ENCODE measurements around the gene MYLK2. TPM values are rescaled to one million over a fixed set of nuclear protein-coding genes. Genes with fewer than 3 reads are reported as not detected.

The MYLK2 gene
- total RNA-seq, 3 donors from 2014 or later (not counting 1 experiment from before 2014, with no cell fraction given), result 0.12 TPM; not detected in 2

DNA sequence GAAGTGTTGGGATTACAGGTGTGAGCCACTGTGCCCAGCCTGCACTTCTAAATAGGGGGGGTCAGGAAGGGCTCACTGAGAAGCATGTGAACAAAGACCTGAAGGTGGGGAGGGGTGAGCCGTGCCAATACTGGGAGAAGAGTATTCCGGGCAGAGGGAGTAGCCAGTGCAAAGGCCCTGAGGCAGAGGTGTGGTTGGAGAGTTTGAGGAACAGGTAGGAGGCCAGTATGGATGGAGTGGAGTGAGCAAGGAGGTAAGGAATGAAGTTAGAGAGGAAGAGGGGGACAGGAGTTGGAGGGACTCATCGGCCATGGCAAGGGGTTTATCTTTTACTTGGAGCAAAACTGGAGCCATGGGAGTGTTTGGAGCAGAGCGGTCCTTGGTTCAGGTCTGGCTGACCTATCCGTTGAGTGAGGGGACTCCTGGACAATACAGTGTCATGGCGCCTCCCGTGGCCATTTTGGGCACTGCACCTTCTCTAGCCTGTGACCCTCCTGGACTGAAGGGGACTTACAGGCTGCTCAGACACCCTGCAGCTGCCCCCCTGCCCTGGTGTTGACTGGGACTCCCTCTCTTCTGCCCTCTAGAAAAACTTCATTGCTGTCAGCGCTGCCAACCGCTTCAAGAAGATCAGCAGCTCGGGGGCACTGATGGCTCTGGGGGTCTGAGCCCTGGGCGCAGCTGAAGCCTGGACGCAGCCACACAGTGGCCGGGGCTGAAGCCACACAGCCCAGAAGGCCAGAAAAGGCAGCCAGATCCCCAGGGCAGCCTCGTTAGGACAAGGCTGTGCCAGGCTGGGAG lies 14.2 kb downstream of the MYLK2 start:
- H3K36me3 Mint-ChIP-seq, result no peaks in the 10 kb centered on the region

DNA sequence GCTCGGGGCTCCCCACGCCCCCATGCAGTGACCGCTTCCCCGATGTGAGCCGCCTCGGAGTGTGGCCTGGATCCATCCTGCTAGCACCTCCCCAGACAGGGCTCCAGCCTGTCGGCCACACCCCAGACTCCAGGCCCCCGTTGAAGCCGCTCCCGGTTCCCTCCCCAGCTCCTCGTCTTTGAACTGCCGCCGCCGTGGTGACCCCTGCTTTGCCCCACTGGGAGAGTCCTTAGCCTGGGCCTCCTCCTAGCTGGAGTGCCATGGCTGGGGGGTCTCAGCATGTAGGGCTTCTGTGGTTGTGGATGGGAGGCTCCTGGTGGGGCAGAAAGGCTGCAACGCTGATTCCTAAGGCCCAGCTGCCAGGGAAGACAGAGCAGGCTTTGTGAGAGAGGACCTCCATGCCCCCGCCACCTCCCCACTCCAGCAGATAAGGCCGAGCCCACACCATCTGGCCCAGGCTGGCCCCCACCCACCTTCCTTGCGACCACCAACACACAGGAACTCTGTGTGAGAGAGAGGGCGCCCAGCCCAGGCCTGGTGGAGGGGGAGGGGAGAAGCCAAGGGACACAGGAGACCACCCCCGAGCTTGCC lies 14.9 kb downstream of the MYLK2 start:
- TF ChIP-seq, protein P1, sequence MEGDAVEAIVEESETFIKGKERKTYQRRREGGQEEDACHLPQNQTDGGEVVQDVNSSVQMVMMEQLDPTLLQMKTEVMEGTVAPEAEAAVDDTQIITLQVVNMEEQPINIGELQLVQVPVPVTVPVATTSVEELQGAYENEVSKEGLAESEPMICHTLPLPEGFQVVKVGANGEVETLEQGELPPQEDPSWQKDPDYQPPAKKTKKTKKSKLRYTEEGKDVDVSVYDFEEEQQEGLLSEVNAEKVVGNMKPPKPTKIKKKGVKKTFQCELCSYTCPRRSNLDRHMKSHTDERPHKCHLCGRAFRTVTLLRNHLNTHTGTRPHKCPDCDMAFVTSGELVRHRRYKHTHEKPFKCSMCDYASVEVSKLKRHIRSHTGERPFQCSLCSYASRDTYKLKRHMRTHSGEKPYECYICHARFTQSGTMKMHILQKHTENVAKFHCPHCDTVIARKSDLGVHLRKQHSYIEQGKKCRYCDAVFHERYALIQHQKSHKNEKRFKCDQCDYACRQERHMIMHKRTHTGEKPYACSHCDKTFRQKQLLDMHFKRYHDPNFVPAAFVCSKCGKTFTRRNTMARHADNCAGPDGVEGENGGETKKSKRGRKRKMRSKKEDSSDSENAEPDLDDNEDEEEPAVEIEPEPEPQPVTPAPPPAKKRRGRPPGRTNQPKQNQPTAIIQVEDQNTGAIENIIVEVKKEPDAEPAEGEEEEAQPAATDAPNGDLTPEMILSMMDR (IDR thresholded peaks at IDR 0.05), result no peak
- no peak overlapping the region for H3K4me3 Mint-ChIP-seq
- no peak for DNase-seq
- peaks cover 0 to 5% of the 10 kb centered on the region in 2 donors for H3K27me3 Mint-ChIP-seq (ENCODE audit: low read depth in 2 of 2)
- no peak for ATAC-seq
- WGBS (ENCODE audit: insufficient coverage), result 88% methylated on average over 19 of the region's 20 CpGs
- no peaks in the 10 kb centered on the region for H3K9me3 Mint-ChIP-seq
- H3K27me3 ChIP-seq (ENCODE audit: control insufficient read depth, insufficient read depth, low read length), result peaks cover 7% of the 10 kb centered on the region
- peaks cover 23 to 28% of the 10 kb centered on the region in 2 donors for H3K4me1 Mint-ChIP-seq
- no peak overlapping the region for H3K4me3 ChIP-seq (ENCODE audit: low read length)
- intact Hi-C loops (cut with micrococcal nuclease), result no loop called here
- H3K9me3 ChIP-seq (ENCODE audit: control insufficient read depth, insufficient read depth, low read length), result no peaks in the 10 kb centered on the region
- peaks cover 49% of the 10 kb centered on the region for H3K4me1 ChIP-seq (ENCODE audit: control insufficient read depth, insufficient read depth, low read length)
- H3K27ac Mint-ChIP-seq, result no peak overlapping the region
- no peaks in the 10 kb centered on the region for H3K36me3 ChIP-seq (ENCODE audit: control insufficient read depth, insufficient read depth, low read length)
- H3K36me3 Mint-ChIP-seq, result no peaks in the 10 kb centered on the region
- no peak overlapping the region for H3K27ac ChIP-seq (ENCODE audit: low read length)

More for the DNA sequence above, 14.2 kb downstream of the MYLK2 start:
- intact Hi-C loops (cut with micrococcal nuclease), result no loop called here
- Histone ChIP-seq H3K9me3 (ENCODE audit: control insufficient read depth, insufficient read depth, low read length) (no peaks in the 10 kb centered on the region), H3K27me3 (ENCODE audit: control insufficient read depth, insufficient read depth, low read length) (peaks cover 6% of the 10 kb centered on the region), H3K4me1 (ENCODE audit: control insufficient read depth, insufficient read depth, low read length) (peaks cover 49% of the 10 kb centered on the region), H3K36me3 (ENCODE audit: control insufficient read depth, insufficient read depth, low read length) (no peaks in the 10 kb centered on the region), H3K27ac (ENCODE audit: low read length) (no peak overlapping the region), H3K4me3 (ENCODE audit: low read length) (no peak overlapping the region)
- WGBS (ENCODE audit: insufficient coverage), result 75% methylated on average over 14 of the region's 14 CpGs
- Mint-ChIP-seq H3K4me3 (no peak overlapping the region), H3K27ac (no peak overlapping the region), H3K4me1 (peaks cover 23 to 28% of the 10 kb centered on the region in 2 donors), H3K9me3 (no peaks in the 10 kb centered on the region), H3K27me3 (ENCODE audit: low read depth in 2 of 2) (peaks cover 0 to 5% of the 10 kb centered on the region in 2 donors)
- TF ChIP-seq, protein P1 (IDR thresholded peaks at IDR 0.05), result peak; percentile 89
- DNase-seq (peak; percentile 69 to 70), ATAC-seq (peak; percentile 55 to 59 (median 57))

DNA sequence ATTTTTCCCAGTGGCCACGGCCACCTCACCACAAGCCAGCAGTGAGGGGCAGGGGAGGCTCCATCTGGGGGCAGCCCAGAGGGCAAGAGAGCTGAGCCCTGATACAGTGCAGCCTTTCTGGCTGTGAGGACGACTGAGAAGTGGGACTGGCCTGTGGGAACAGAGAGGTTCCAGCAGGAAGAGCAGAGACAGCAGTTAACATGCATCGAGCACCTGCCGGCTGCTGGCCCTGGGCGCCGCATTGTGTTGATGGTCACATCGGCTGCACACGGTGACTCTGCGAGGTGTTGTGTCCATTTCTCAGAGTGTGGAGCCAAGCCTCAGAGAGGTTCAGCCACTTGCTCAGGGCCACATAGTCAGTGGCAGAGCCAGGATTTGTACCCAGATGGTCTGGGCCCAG lies 16.4 kb downstream of the MYLK2 start:
- H3K9me3 ChIP-seq (ENCODE audit: control insufficient read depth, insufficient read depth, low read length), result no peaks in the 10 kb centered on the region
- H3K27ac ChIP-seq (ENCODE audit: low read length), result no peak overlapping the region
- H3K4me3 ChIP-seq (ENCODE audit: low read length), result no peak overlapping the region
- DNase-seq (no peak), ATAC-seq (no peak)
- peaks cover 49% of the 10 kb centered on the region for H3K4me1 ChIP-seq (ENCODE audit: control insufficient read depth, insufficient read depth, low read length)
- peak overlapping the region in 1 of 2 donors; percentile 63 for H3K27ac Mint-ChIP-seq
- no peaks in the 10 kb centered on the region for H3K36me3 Mint-ChIP-seq
- no peaks in the 10 kb centered on the region for H3K9me3 Mint-ChIP-seq
- H3K4me3 Mint-ChIP-seq, result peak overlapping the region; percentile 47
- peaks cover 0 to 5% of the 10 kb centered on the region in 2 donors for H3K27me3 Mint-ChIP-seq (ENCODE audit: low read depth in 2 of 2)
- peaks cover 23 to 28% of the 10 kb centered on the region in 2 donors for H3K4me1 Mint-ChIP-seq
- peaks cover 7% of the 10 kb centered on the region for H3K27me3 ChIP-seq (ENCODE audit: control insufficient read depth, insufficient read depth, low read length)
- TF ChIP-seq, protein P1 (IDR thresholded peaks at IDR 0.05), result no peak
- no peaks in the 10 kb centered on the region for H3K36me3 ChIP-seq (ENCODE audit: control insufficient read depth, insufficient read depth, low read length)
- WGBS (ENCODE audit: insufficient coverage), result 71% methylated on average over 9 of the region's 9 CpGs
- intact Hi-C loops (cut with micrococcal nuclease), result no loop called here

All from natural killer cell (primary cell).